Muscle layer of colon (tissue), 2 donors: Measurements from ENCODE around the gene SEC22A.
A peak's percentile ranks its signal among the peaks of the same experiment; 100 is the strongest.
"Not testable (repeated sequence)": the region's sequence is repeated elsewhere in the genome, so short reads cannot be mapped to it uniquely, and the experiment has no call there.

Experiments
- H3K27ac ChIP-seq: one replicate; pipeline ENCODE4 v1.7.0; 2013; ENCODE audit warnings: low read depth, mild to moderate bottlenecking, low read length, moderate library complexity
- H3K27me3 ChIP-seq, 2 donors: one replicate each; pipeline ENCODE4 v1.7.0; 2013; ENCODE audit warnings: low read length in 2 of 2, mild to moderate bottlenecking in 2 of 2; ENCODE audit not compliant: insufficient read depth in 2 of 2, control insufficient read depth in 1 of 2
- H3K36me3 ChIP-seq: one replicate; pipeline ENCODE4 v1.7.0; 2013; ENCODE audit warnings: mild to moderate bottlenecking, low read length; ENCODE audit not compliant: insufficient read depth
- H3K4me1 ChIP-seq: one replicate; pipeline ENCODE4 v1.7.0; 2013; ENCODE audit warnings: mild to moderate bottlenecking, low read length; ENCODE audit not compliant: insufficient read depth
- H3K4me3 ChIP-seq, 2 donors: one replicate each; pipeline ENCODE4 v1.7.0; 2013; ENCODE audit warnings: low read length in 2 of 2, low read depth in 1 of 2, mild to moderate bottlenecking in 1 of 2, moderate library complexity in 1 of 2
- H3K9ac ChIP-seq: one replicate; pipeline ENCODE4 v1.7.0; 2013; ENCODE audit warnings: low read length
- H3K9me3 ChIP-seq: one replicate; pipeline ENCODE4 v1.7.0; 2013; ENCODE audit warnings: mild to moderate bottlenecking, low read length
- donor health status: abdominal sarcoma.
- donor health status: Adenocarcinoma of cecum.

The SEC22A gene

GRCh38 chr3:123188058-123188457 is 13.7 kb upstream of the SEC22A start:
- H3K27me3 ChIP-seq: no peaks in the 10 kb centered on the region
- no peaks in the 10 kb centered on the region for H3K36me3 ChIP-seq
- no peak overlapping the region for H3K27ac ChIP-seq
- no peak overlapping the region for H3K4me3 ChIP-seq
- no peak overlapping the region for H3K9ac ChIP-seq
- H3K9me3 ChIP-seq: no peaks in the 10 kb centered on the region
- H3K4me1 ChIP-seq: no peaks in the 10 kb centered on the region

GRCh38 chr3:123193448-123194101 is 8.2 kb upstream of the SEC22A start:
- Histone ChIP-seq H3K4me3 (no peak overlapping the region), H3K4me1 (no peaks in the 10 kb centered on the region), H3K27me3 (no peaks in the 10 kb centered on the region), H3K9ac (no peak overlapping the region), H3K9me3 (no peaks in the 10 kb centered on the region), H3K36me3 (no peaks in the 10 kb centered on the region), H3K27ac (no peak overlapping the region)

- H3K27me3 ChIP-seq: no peaks in the 10 kb centered on the region
- no peak overlapping the region for H3K4me3 ChIP-seq
- no peaks in the 10 kb centered on the region for H3K36me3 ChIP-seq
- no peak overlapping the region for H3K9ac ChIP-seq
- H3K27ac ChIP-seq: no peak overlapping the region
- H3K9me3 ChIP-seq: no peaks in the 10 kb centered on the region
- no peaks in the 10 kb centered on the region for H3K4me1 ChIP-seq
These were observed 7.2 kb upstream of the SEC22A start for GRCh38 chr3:123194552-123194951.

- Histone ChIP-seq H3K27me3 (no peaks in the 10 kb centered on the region), H3K4me3 (no peak overlapping the region), H3K27ac (no peak overlapping the region), H3K36me3 (no peaks in the 10 kb centered on the region), H3K9ac (no peak overlapping the region), H3K9me3 (no peaks in the 10 kb centered on the region), H3K4me1 (peaks cover 15% of the 10 kb centered on the region)
These were observed 3.4 kb upstream of the SEC22A start for GRCh38 chr3:123198372-123198771.

- Histone ChIP-seq H3K9me3 (no peaks in the 10 kb centered on the region), H3K4me3 (peak overlapping the region; percentile 90 to 98), H3K9ac (peak overlapping the region; percentile 38), H3K4me1 (peaks cover 15% of the 10 kb centered on the region), H3K36me3 (no peaks in the 10 kb centered on the region), H3K27ac (peak overlapping the region; percentile 4), H3K27me3 (no peaks in the 10 kb centered on the region)
These were observed 553 bp upstream of the SEC22A start for GRCh38 chr3:123201223-123201556.

- Histone ChIP-seq H3K4me1 (peaks cover 15% of the 10 kb centered on the region), H3K36me3 (no peaks in the 10 kb centered on the region), H3K9ac (peak overlapping the region; percentile 98), H3K4me3 (peak overlapping the region; percentile 90 to 98), H3K27me3 (no peaks in the 10 kb centered on the region), H3K9me3 (no peaks in the 10 kb centered on the region), H3K27ac (peak overlapping the region; percentile 83)
These were observed 708 bp downstream of the SEC22A start for GRCh38 chr3:123202451-123202850.

- Histone ChIP-seq H3K4me1 (no peaks in the 10 kb centered on the region), H3K9ac (no peak overlapping the region), H3K9me3 (no peaks in the 10 kb centered on the region), H3K27me3 (no peaks in the 10 kb centered on the region), H3K4me3 (no peak overlapping the region), H3K27ac (no peak overlapping the region), H3K36me3 (no peaks in the 10 kb centered on the region)
These were observed 17.2 kb downstream of the SEC22A start for GRCh38 chr3:123218990-123219389.

- H3K4me1 ChIP-seq, H3K4me3 ChIP-seq, H3K36me3 ChIP-seq, H3K9me3 ChIP-seq, H3K27me3 ChIP-seq, H3K9ac ChIP-seq, H3K27ac ChIP-seq: not testable (repeated sequence)
These were observed 19.6 kb downstream of the SEC22A start for GRCh38 chr3:123221369-123221768.

- Histone ChIP-seq H3K27me3 (no peaks in the 10 kb centered on the region), H3K4me1 (no peaks in the 10 kb centered on the region), H3K4me3 (no peak overlapping the region), H3K9ac (no peak overlapping the region), H3K27ac (no peak overlapping the region), H3K36me3 (no peaks in the 10 kb centered on the region), H3K9me3 (peaks cover 6% of the 10 kb centered on the region)
These were observed 23.3 kb downstream of the SEC22A start for GRCh38 chr3:123225016-123225415.

GRCh38 chr3:123226549-123226948 is 24.8 kb downstream of the SEC22A start:
- no peak overlapping the region for H3K9ac ChIP-seq
- H3K36me3 ChIP-seq: no peaks in the 10 kb centered on the region
- H3K4me1 ChIP-seq: no peaks in the 10 kb centered on the region
- H3K9me3 ChIP-seq: peaks cover 6% of the 10 kb centered on the region
- H3K27ac ChIP-seq: no peak overlapping the region
- H3K4me3 ChIP-seq: no peak overlapping the region
- H3K27me3 ChIP-seq: no peaks in the 10 kb centered on the region

- peaks cover 6% of the 10 kb centered on the region for H3K9me3 ChIP-seq
- no peaks in the 10 kb centered on the region for H3K4me1 ChIP-seq
- no peak overlapping the region for H3K4me3 ChIP-seq
- H3K9ac ChIP-seq: no peak overlapping the region
- H3K27ac ChIP-seq: no peak overlapping the region
- H3K27me3 ChIP-seq: no peaks in the 10 kb centered on the region
- peaks cover 4% of the 10 kb centered on the region for H3K36me3 ChIP-seq
These were observed 27.4 kb downstream of the SEC22A start for GRCh38 chr3:123229145-123229544.

GRCh38 chr3:123236902-123237301 is 35.2 kb downstream of the SEC22A start:
- Histone ChIP-seq H3K4me3 (no peak overlapping the region), H3K36me3 (peaks cover 4% of the 10 kb centered on the region), H3K27me3 (no peaks in the 10 kb centered on the region), H3K27ac (no peak overlapping the region), H3K9ac (no peak overlapping the region), H3K9me3 (no peaks in the 10 kb centered on the region), H3K4me1 (no peaks in the 10 kb centered on the region)
